Measurements from ENCODE around the gene CEACAM19. TPM values are rescaled to one million over a fixed set of nuclear protein-coding genes. Genes with fewer than 3 reads are reported as not detected.

The CEACAM19 gene
- total and polyA plus RNA-seq, 2 of the 8 experiments (the other 6 are each of a cell fraction or from before 2014, with no cell fraction given) = 3.1 to 3.4 TPM

DNA sequence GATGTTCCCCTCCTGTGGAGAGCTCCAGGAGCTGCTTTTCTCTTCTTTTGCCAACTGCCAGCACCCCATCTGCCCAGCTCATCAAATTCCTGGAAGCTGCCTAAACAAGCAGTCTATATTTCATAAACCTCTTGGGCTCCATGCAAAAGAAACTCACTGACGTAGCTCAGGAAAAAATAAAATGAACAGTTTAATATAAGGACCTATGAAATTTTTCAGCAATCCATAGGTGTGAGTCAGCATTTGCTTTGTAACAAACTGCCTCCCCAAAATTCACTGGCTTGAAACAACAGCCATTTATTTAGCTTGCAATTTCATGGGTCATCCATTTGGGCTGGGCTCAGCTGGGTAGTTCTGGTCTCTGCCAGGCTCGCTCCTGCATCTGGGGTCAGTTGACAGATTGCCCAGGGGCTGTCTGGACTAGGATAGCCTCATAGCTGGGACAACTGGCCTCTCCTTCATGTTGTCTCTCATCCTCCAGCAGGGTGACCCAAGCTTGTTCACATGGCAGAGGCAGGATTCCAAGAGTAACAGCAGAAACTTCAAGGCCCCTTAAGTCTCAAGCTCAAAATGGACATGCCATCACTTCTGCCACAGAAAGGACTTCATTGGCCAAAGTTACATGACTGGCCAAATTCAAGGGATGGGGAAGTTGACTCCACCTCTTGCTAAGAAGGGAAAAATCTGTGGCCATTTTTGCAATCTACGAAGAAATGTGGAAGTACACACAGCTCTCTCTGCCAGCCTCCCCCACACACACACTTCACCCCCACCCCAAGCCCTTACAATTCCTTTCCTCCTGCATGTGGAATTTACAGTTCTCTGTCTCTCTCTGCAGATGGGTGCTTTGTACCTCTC, 35.5 kb upstream of the CEACAM19 start (continued):
- no peak for TF ChIP-seq RXRA (IDR thresholded peaks at IDR 0.05; ENCODE audit: insufficient read depth, low read depth, low read length)
- no peak for TF ChIP-seq RFX5 (IDR thresholded peaks at IDR 0.05; ENCODE audit: borderline replicate concordance, low read depth, low read length)
- TF ChIP-seq SUZ12 (IDR thresholded peaks at IDR 0.05; ENCODE audit: low read length) = no peak
